ENCODE measurements around the gene AKIRIN1. TPM values are rescaled to one million over a fixed set of nuclear protein-coding genes. Genes with fewer than 3 reads are reported as not detected.

AKIRIN1 gene
- total and polyA plus RNA-seq, 10 of the 15 experiments (the other 5 are each of a cell fraction or from before 2014, with no cell fraction given): 7.5 to 72.3 (median 50.4) TPM

GRCh38 chr1:38953433-38953860 is 37.6 kb upstream of the AKIRIN1 start:
- ChIA-PET RAD21 (ENCODE audit: unreplicated experiment) (no interaction called here), POLR2A (interaction anchor here (0.6 kb wide), 1 partner anchor 153 kb away, joined by 6 read pairs; no protein-coding TSS in a partner anchor), CTCF (no interaction called here), SMC1A (ENCODE audit: uncharacterized antibody, unreplicated experiment) (interaction anchor here (1.9 kb wide), 1 partner anchor 139 kb away, joined by 4 read pairs; no protein-coding TSS in a partner anchor)
- no peaks in the 10 kb centered on the region for H3K4me1 ChIP-seq (ENCODE audit: control insufficient read depth, insufficient read depth, low read length)
- no peak overlapping the region for H2AFZ ChIP-seq (ENCODE audit: control insufficient read depth, low read depth, low read length)
- no peak overlapping the region for H3K4me2 ChIP-seq (ENCODE audit: control insufficient read depth, insufficient read depth)
- H3K9me3 ChIP-seq (replicated peaks; ENCODE audit: control insufficient read depth, insufficient read depth, low read length): no peaks in the 10 kb centered on the region
- H3K79me2 ChIP-seq (ENCODE audit: control insufficient read depth, insufficient read depth, low read length): no peaks in the 10 kb centered on the region
- no peak overlapping the region for H3K4me3 ChIP-seq
- TF ChIP-seq SMC3 (IDR thresholded peaks at IDR 0.05; ENCODE audit: borderline replicate concordance, low read length) (no peak), KLF5 (IDR thresholded peaks at IDR 0.05; ENCODE audit: partially characterized antibody) (no peak), ZBED1 (IDR thresholded peaks at IDR 0.05; ENCODE audit: borderline replicate concordance) (no peak), TCF3 (IDR thresholded peaks at IDR 0.05; ENCODE audit: borderline replicate concordance, insufficient read depth, low read depth, low read length) (no peak), HDAC2 (IDR thresholded peaks at IDR 0.05) (no peak), NBN (IDR thresholded peaks at IDR 0.05) (no peak), TBL1XR1 (IDR thresholded peaks at IDR 0.05; ENCODE audit: low read depth, low read length) (no peak), SREBF2 (IDR thresholded peaks at IDR 0.05; ENCODE audit: low read length) (no peak), JUND (IDR thresholded peaks at IDR 0.05; ENCODE audit: low read depth, low read length) (no peak), ZNF207 (IDR thresholded peaks at IDR 0.05; ENCODE audit: borderline replicate concordance) (no peak), LARP7 (IDR thresholded peaks at IDR 0.05) (no peak), POLR2AphosphoS2 (IDR thresholded peaks at IDR 0.05; ENCODE audit: low read depth, low read length) (no peak), NFYA (IDR thresholded peaks at IDR 0.05; ENCODE audit: borderline replicate concordance, low read depth, low read length) (no peak), CHD2 (IDR thresholded peaks at IDR 0.05; ENCODE audit: borderline replicate concordance, low read depth, low read length) (no peak), NKRF (conservative IDR thresholded peaks at IDR 0.05) (no peak), RBBP5 (conservative IDR thresholded peaks at IDR 0.05) (no peak), PAX8 (IDR thresholded peaks at IDR 0.05) (no peak), TARDBP (IDR thresholded peaks at IDR 0.05; ENCODE audit: borderline replicate concordance) (no peak), GATAD2B (conservative IDR thresholded peaks at IDR 0.05; ENCODE audit: low read depth) (no peak)
- TF ChIP-seq, protein P1, sequence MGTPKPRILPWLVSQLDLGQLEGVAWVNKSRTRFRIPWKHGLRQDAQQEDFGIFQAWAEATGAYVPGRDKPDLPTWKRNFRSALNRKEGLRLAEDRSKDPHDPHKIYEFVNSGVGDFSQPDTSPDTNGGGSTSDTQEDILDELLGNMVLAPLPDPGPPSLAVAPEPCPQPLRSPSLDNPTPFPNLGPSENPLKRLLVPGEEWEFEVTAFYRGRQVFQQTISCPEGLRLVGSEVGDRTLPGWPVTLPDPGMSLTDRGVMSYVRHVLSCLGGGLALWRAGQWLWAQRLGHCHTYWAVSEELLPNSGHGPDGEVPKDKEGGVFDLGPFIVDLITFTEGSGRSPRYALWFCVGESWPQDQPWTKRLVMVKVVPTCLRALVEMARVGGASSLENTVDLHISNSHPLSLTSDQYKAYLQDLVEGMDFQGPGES (IDR thresholded peaks at IDR 0.05): no peak
- H3K9ac ChIP-seq (ENCODE audit: control insufficient read depth, insufficient read depth, low read length): no peak overlapping the region
- BruUV-seq (replicated peaks): no TSS peak
- in situ Hi-C loops (cut with MboI): no loop called here
- FAIRE-seq (no peak), ATAC-seq (no peak), DNase-seq (ENCODE audit: low read depth, low spot score) (no peak)
- no peaks in the 10 kb centered on the region for H3K36me3 ChIP-seq (ENCODE audit: control insufficient read depth in 2 of 2, insufficient read depth in 2 of 2, low read length in 1 of 2)
- no peaks in the 10 kb centered on the region for H4K20me1 ChIP-seq (ENCODE audit: control insufficient read depth, insufficient read depth)
- H3K27me3 ChIP-seq (replicated peaks in 1 of 2; ENCODE audit: control insufficient read depth in 2 of 2, insufficient read depth in 2 of 2, low read length in 1 of 2): no peaks in the 10 kb centered on the region
- 37% methylated on average over 4 of the region's 4 CpGs for WGBS (ENCODE audit: insufficient coverage, insufficient replicate concordance, low lambda C conversion rate, missing lambda C conversion rate)
- intact Hi-C loops (cut with micrococcal nuclease; ENCODE audit: unreplicated experiment): no loop called here
- no peak overlapping the region for H3K27ac ChIP-seq (ENCODE audit: control insufficient read depth, insufficient read depth)
